ENCODE results near the gene ASB18. TPM values are rescaled to one million over a fixed set of nuclear protein-coding genes. Genes with fewer than 3 reads are reported as not detected.
A peak's percentile ranks its signal among the peaks of the same experiment; 100 is the strongest.

Gene ASB18
- polyA plus RNA-seq, 1 donor from 2014 or later: not detected

GRCh38 chr2:236164201-236164924 is 99.8 kb downstream of the ASB18 start:
- Mint-ChIP-seq H3K36me3 (no peaks in the 10 kb centered on the region), H3K9me3 (no peaks in the 10 kb centered on the region), H3K4me3 (peak overlapping the region in 1 of 4 donors; percentile 84), H3K4me1 (peaks cover 0 to 7% (median 2%) of the 10 kb centered on the region in 3 donors), H3K27me3 (peaks cover 40% of the 10 kb centered on the region), H3K27ac (no peak overlapping the region)

DNA sequence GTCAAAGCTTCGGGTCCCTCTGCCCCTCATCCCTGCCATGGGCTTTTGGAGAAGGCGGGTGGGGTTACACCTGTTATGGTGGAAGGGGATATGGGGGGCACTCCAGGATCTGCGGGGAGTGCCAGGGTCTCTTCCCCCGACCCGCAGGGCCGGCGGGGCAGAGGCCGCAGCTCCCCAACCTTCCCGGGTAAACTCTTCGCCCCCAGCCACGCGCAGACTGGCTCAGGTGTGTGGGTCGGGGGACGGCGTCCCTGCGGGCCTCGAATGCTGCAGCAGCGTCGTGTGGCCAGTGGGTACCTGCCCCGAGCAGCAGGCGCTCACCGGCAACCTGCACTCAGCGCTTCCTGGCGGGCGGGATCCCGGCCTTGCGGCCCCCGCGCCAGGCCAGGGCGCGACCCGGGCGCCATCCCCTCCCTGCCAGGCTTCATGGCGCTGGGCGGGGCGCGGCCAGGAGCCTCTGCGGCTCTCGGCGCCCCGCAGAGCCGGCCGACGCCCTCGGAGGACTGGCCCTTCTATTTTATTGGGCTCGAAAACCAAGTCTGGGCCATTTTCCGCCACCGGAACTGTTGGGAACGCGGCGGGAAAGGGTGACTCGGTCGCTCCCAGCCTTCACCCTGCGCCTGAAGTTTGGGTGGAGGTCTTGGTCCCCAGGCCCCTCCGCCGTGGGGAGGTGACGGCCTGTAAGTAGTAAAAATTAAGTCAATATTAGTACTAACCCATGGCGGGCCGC is 100.6 kb downstream of the ASB18 start:
- Mint-ChIP-seq H3K27ac (no peak overlapping the region), H3K27me3 (peaks cover 43% of the 10 kb centered on the region), H3K36me3 (no peaks in the 10 kb centered on the region), H3K9me3 (no peaks in the 10 kb centered on the region), H3K4me3 (no peak overlapping the region), H3K4me1 (peaks cover 0 to 7% (median 2%) of the 10 kb centered on the region in 3 donors)

DNA sequence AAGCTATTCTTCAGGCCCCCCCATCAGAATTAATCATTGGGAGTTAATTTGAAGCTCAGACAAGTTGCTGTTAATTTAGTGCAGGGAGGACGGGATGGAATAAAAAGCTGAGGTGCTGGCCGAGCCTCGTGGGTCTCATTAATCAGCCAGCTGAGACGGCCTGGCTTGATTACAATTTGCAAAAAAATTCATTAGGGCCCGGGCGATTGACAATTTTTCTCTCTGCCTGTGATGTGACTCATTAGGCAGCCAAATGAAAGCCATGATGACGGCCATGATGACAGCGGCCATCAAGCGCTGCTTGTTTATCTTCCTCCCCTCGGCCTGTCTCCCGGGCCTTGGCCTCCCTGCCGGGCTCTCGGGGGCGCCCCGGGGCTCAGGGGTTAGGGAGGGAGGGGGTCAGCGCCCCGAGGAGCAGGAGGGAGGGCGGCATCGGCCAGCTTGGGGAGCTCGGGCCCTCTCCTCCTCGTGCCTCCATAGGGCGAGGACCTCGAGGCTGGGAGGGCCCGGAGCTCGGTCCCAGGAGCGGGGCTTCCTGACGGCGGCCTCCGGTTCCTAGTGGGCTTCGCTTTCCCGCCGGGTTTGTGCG is 101.2 kb downstream of the ASB18 start:
- peaks cover 0 to 9% (median 2%) of the 10 kb centered on the region in 3 donors for H3K4me1 Mint-ChIP-seq
- H3K27me3 Mint-ChIP-seq: peaks cover 49% of the 10 kb centered on the region
- H3K9me3 Mint-ChIP-seq: no peaks in the 10 kb centered on the region
- H3K4me3 Mint-ChIP-seq: no peak overlapping the region
- no peak overlapping the region for H3K27ac Mint-ChIP-seq
- H3K36me3 Mint-ChIP-seq: no peaks in the 10 kb centered on the region

DNA sequence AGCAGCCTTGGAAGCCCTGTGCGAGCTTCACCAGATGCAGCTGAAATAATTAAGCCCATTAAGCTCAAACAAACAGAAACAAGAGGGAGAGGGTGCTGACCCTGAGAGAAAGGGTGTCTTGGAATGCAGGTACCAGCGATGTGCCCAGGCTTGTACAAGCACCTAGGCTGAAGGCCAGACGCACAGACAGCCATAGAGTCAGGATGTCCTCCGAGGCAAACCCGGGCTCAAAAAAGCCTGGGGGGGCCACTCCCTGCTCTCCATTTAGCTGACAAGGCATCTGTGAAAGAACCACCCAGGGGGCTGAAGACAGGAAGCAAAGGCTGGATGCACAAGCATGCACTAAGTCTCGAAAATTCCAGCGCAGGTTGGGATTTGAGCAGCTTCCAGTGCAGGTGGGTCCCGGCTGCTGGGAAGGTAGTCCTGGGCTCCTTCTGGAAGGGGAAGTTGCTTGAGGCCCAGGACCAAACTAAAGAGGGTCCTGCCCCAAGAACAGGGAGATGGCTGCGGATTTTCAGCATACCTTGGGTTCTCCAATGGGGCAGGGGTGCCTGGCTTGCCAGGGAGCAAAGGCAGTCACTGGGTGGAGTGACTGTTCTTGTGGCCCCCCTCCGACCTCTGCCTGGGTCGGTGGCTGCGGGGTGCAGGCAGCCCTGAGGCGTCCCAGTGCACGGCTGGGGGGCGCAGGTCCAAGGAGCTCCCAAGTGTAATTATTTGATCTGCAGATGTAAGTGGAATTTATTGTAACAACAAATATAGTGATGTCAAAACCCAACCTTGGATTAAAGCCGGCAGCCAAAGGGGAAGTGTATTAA is 102.0 kb downstream of the ASB18 start:
- Mint-ChIP-seq H3K4me3 (no peak overlapping the region), H3K4me1 (peaks cover 0 to 9% (median 2%) of the 10 kb centered on the region in 3 donors), H3K36me3 (no peaks in the 10 kb centered on the region), H3K27ac (no peak overlapping the region), H3K27me3 (peaks cover 56% of the 10 kb centered on the region), H3K9me3 (no peaks in the 10 kb centered on the region)

DNA sequence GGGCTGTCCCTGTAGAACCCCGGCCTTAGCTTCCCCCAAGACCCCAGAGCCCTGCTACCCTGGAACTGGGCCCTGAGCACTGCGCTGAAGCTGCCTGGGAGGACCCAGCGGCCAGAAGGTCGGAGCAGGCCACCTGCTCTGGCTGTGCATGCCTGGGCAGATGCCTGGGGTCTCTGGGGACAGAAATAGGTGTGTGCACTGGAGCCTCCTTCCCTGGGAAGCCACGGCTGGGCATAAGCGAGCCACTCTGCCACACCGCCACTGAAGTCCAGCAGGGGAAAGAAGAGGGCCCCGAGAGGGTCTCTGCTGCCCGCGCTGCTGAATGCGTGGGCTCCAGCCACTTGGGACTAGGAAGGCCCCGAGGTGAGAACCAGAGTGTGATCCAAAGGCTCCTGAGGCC is 102.7 kb downstream of the ASB18 start:
- H3K4me1 Mint-ChIP-seq: peaks cover 0 to 6% (median 2%) of the 10 kb centered on the region in 3 donors
- H3K27me3 Mint-ChIP-seq: peaks cover 55% of the 10 kb centered on the region
- H3K4me3 Mint-ChIP-seq: no peak overlapping the region
- no peaks in the 10 kb centered on the region for H3K9me3 Mint-ChIP-seq
- no peaks in the 10 kb centered on the region for H3K36me3 Mint-ChIP-seq
- no peak overlapping the region for H3K27ac Mint-ChIP-seq

DNA sequence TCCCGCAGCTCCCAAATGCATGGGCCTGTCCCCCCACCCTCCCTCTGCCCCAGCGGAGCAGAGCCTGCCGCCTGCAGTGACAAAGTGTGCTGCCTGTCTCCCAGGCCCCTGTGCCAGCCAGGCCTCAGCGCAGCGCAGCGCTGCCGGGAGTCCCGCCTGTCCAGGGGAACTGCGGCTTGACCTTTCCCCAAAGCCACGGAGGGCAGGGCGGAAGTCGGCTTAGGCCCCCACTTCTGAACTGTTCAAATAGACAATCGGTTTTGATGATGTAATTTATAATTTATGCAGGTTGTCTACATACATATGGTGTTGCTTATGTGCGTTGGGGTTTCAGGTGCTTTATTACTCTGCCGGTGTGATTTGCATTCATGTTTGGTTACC is 103.1 kb downstream of the ASB18 start:
- Mint-ChIP-seq H3K27ac (no peak overlapping the region), H3K4me1 (peaks cover 0 to 4% (median 2%) of the 10 kb centered on the region in 3 donors), H3K4me3 (no peak overlapping the region), H3K36me3 (no peaks in the 10 kb centered on the region), H3K9me3 (no peaks in the 10 kb centered on the region), H3K27me3 (peaks cover 52% of the 10 kb centered on the region)

GRCh38 chr2:236160366-236161081 is 103.7 kb downstream of the ASB18 start:
- Mint-ChIP-seq H3K4me1 (peaks cover 0 to 4% (median 0%) of the 10 kb centered on the region in 3 donors), H3K4me3 (no peak overlapping the region), H3K9me3 (no peaks in the 10 kb centered on the region), H3K27ac (no peak overlapping the region), H3K36me3 (no peaks in the 10 kb centered on the region), H3K27me3 (peaks cover 49% of the 10 kb centered on the region)

DNA sequence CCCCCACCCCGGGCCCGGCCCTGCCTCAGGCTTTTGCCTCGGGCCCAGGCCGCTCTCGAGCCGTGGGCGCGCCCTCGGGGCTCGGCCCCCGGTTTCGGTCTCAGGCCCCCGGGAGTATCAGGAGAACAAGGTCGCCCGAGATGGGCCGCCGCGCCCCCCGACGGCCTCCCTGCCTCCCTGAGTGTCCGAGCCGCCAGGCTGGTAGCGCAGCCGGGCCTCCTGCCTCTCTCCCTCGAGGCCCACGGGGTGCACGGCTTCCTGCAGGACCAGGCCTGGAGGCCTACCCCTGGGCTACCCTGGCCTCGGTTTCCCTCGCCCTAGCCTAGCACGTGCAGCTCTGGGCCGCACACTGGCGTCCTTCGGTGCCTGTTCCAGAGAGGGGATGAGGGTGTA is 104.4 kb downstream of the ASB18 start:
- H3K36me3 Mint-ChIP-seq: no peaks in the 10 kb centered on the region
- H3K9me3 Mint-ChIP-seq: no peaks in the 10 kb centered on the region
- no peak overlapping the region for H3K27ac Mint-ChIP-seq
- peaks cover 0 to 3% (median 0%) of the 10 kb centered on the region in 3 donors for H3K4me1 Mint-ChIP-seq
- peaks cover 42% of the 10 kb centered on the region for H3K27me3 Mint-ChIP-seq
- no peak overlapping the region for H3K4me3 Mint-ChIP-seq

GRCh38 chr2:236158969-236159777 is 105.0 kb downstream of the ASB18 start:
- no peak overlapping the region for H3K4me3 Mint-ChIP-seq
- H3K4me1 Mint-ChIP-seq: peaks cover 0 to 2% (median 0%) of the 10 kb centered on the region in 3 donors
- peaks cover 40% of the 10 kb centered on the region for H3K27me3 Mint-ChIP-seq
- no peak overlapping the region for H3K27ac Mint-ChIP-seq
- H3K36me3 Mint-ChIP-seq: no peaks in the 10 kb centered on the region
- peaks cover 0 to 2% (median 0%) of the 10 kb centered on the region in 3 donors for H3K9me3 Mint-ChIP-seq

DNA sequence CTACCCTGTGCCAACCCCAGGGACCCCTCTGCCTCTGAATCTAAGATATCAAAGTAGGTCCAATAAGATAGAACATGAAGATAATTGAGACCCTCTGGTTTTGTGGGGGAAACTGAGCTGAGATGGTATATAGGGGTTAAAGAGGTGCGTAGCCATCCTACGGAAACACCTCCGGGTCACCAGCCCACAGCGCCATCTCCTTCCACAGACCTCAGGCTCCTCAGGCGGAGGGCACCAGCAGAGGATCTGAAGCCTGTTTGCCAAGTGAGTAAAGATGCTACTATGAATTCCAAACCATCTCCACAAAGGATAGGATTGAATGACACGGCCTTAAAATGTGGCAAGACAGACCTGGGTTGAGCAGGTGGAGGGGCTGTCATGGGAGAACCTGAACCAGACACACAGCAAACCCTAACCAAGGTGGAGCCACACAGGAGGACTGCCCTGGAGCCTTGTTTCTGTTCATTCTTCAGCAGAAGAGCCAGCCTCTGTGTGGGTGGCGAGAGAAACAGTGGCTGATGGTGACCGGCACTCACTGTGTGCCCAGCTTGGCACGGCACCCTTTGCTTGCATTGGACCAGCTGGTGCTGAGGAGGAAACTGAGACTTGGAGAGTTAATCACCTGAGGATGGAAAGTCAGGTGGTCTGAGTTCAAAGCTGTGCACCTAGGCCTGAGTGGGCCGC is 106.2 kb downstream of the ASB18 start:
- H3K36me3 Mint-ChIP-seq: no peaks in the 10 kb centered on the region
- peaks cover 0 to 2% (median 0%) of the 10 kb centered on the region in 3 donors for H3K4me1 Mint-ChIP-seq
- H3K4me3 Mint-ChIP-seq: no peak overlapping the region
- H3K9me3 Mint-ChIP-seq: peaks cover 4 to 6% (median 4%) of the 10 kb centered on the region in 3 donors
- peaks cover 39% of the 10 kb centered on the region for H3K27me3 Mint-ChIP-seq
- H3K27ac Mint-ChIP-seq: no peak overlapping the region

DNA sequence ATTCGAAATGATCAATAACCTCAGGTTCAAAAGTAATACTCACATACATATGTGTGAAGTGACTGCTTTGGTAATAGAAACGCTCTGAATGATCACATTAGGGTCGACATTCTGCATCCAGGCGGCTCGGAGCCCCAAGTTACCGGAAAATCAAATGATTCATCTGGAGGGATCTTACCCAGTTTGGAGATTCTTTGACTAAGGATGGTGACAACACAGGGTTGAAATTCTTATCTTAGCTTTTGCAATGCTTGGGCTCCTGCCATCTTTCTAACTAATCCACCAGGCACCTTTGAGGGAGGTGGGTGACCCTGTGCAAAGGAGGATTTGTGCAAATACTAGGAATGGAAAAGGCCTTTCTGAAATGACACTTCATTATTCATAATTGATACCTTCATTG is 106.8 kb downstream of the ASB18 start:
- Mint-ChIP-seq H3K27ac (no peak overlapping the region), H3K27me3 (peaks cover 35% of the 10 kb centered on the region), H3K4me1 (peaks cover 0 to 2% (median 0%) of the 10 kb centered on the region in 3 donors), H3K9me3 (peaks cover 4 to 8% (median 6%) of the 10 kb centered on the region in 3 donors), H3K4me3 (no peak overlapping the region), H3K36me3 (no peaks in the 10 kb centered on the region)

- H3K4me3 Mint-ChIP-seq: no peak overlapping the region
- no peak overlapping the region for H3K27ac Mint-ChIP-seq
- peaks cover 4 to 10% (median 6%) of the 10 kb centered on the region in 3 donors for H3K9me3 Mint-ChIP-seq
- peaks cover 31% of the 10 kb centered on the region for H3K27me3 Mint-ChIP-seq
- peaks cover 0 to 2% (median 0%) of the 10 kb centered on the region in 3 donors for H3K4me1 Mint-ChIP-seq
- no peaks in the 10 kb centered on the region for H3K36me3 Mint-ChIP-seq
Measured at GRCh38 chr2:236156860-236157194, 107.4 kb downstream of the ASB18 start.
